ENCODE results near the gene TRPM4.
"Not testable (repeated sequence)": the region's sequence is repeated elsewhere in the genome, so short reads cannot be mapped to it uniquely, and the experiment has no call there.

TRPM4 gene

DNA sequence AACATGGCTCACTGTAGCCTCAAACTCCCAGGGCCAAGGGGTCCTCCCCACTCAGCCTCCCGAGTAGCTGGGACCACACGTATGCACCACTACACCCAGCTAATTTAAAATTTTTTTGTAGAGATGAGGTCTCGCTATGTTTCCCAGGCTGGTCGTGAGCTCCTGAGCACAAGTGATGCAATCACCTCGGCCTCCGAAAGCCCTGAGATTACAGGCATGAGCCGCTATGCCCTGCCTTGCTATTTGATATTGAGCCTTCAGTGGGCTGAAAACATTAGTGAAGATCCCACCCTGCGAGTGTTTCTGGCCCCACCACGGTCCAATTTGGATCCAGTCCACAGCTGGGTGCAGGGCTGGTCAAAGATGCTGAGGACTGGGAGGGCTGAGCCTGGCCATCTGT is 65.9 kb downstream of the TRPM4 start:
- in situ Hi-C loops (cut with MboI; ENCODE audit: low sequenced_read_pairs): no loop called here

DNA sequence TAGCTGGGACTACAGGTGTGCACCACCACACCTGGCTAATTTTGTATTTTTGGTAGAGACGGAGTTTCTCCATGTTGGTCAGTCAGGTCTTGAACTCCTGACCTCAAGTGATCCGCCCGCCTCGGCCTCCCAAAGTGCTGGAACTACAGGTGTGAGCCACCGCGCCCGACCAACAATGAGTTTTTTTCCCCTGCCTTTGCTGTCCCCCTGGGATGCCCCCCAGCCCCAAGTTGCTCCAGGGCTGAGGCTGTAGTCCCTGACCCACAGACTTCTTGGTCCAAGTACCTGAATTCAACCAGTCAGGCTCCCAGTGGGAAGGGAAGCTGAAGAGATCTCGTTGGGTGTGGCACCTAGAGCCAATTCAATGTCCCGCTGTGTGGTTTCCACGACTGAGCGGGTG is 66.8 kb downstream of the TRPM4 start:
- in situ Hi-C loops (cut with MboI; ENCODE audit: low sequenced_read_pairs): not testable (repeated sequence)

DNA sequence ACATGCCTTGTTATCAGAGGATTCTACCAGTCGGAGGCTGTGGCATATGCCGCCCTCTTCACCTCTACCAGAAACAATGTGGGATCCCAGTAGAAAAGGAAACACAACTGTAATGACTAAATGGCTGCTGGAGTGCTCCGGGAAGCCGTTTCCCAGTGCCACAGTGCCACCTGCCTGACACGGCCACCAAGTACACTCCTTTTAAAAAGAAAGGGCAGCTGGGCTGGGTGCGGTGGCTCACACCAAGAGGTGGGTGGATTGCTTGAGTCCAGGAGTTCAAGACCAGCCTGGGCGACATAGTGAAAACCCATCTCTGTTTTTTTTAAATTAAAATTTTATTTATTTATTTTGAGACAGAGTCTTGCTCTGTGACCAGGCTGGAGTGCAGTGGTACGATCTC is 67.3 kb downstream of the TRPM4 start:
- in situ Hi-C loops (cut with MboI; ENCODE audit: low sequenced_read_pairs): no loop called here

DNA sequence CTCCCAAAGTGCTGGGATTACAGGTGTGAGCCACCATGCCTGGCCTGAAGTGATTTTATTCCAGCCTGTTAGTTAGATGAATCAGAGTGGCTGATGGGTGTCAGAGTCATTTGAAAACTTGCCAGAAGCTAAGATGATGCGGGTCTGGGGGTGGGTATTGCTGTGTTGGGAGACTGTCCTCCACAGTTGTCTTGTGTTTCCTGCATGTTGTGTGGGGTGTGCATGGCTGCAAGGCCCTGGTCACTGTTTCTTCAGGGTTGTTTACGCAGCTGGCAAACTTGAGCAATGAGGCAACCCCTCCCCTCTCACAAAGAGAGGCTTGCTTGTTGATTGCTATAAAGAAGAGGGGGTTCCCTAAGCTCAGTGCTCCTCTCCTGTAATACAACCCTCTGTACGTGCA is 71.8 kb downstream of the TRPM4 start:
- in situ Hi-C loops (cut with MboI; ENCODE audit: low sequenced_read_pairs): no loop called here

DNA sequence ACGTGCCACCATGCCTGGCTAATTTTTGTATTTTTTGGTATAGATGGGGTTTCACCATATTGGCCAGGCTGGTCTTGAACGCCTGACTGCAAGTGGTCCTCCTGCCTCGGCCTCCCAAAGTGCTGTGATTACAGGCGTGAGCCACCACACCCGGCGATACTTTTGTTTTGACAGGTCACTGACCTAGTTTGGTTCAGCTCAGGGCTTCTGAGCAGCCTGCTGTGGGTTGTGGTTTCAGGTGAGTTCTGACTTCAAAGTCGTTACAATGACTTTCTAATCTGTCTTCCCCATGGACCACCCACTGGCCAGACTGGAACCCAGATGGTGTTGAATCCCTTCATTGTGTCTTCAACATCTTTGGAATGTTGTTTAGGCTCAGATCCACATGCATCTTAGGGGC is 73.8 kb downstream of the TRPM4 start:
- in situ Hi-C loops (cut with MboI; ENCODE audit: low sequenced_read_pairs): no loop called here

DNA sequence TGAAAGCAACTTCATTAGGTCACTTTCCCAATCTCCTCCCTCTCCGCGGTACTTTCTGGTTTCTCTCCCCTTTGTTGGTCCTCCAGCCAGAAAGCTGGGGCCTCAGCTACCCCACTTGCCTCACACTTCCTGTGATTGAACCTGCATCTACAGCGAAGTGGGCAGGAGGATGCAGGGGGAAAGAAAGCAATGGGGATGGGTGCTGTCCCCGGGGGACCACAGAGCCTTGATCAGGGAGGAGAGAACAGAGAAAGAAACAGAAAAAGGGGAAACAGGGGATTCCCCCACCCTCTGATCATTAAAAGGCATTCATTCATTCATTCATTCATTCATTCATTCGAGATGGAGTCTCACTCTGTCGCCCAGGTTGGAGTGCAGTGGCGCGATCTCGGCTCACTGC is 74.2 kb downstream of the TRPM4 start:
- in situ Hi-C loops (cut with MboI; ENCODE audit: low sequenced_read_pairs): no loop called here

DNA sequence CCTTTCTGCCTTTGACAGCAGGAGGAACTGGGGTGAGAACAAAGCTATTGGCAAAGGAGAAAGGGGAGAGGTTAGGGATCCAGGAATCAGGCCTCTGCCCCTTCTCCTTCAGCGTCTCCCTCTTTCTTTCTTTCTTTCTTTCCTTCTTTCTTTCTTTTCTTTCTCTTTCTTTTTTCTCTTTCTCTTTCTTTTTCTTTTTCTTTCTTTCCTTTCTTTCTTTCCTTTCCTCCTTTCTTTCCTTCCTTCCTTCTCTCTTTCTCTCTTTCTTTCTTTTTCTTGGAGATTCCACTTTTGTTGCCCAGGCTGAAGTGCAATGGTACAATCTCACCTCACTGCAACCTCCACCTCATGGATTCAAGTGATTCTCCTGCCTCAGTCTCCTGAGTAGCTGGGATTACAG is 75.6 kb downstream of the TRPM4 start:
- in situ Hi-C loops (cut with MboI; ENCODE audit: low sequenced_read_pairs): no loop called here

DNA sequence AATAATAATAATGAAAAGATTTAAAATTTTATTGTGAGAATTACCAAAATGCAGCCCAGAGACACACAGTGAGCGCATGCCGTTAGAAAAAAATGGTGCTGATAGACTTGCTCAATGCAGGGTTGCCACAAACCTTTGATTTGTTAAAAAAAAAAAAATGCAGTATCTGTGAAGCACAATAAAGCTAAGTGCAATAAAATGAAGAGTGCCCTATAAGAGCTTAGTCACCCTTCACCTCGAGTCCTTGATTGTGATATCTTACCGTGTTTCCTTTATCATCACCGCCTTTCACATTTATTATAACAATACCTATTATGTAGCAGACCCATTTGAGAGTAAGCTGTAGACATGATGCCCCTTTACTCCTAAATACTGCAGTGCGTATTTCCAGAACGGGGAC is 84.2 kb downstream of the TRPM4 start:
- in situ Hi-C loops (cut with MboI; ENCODE audit: low sequenced_read_pairs): no loop called here

DNA sequence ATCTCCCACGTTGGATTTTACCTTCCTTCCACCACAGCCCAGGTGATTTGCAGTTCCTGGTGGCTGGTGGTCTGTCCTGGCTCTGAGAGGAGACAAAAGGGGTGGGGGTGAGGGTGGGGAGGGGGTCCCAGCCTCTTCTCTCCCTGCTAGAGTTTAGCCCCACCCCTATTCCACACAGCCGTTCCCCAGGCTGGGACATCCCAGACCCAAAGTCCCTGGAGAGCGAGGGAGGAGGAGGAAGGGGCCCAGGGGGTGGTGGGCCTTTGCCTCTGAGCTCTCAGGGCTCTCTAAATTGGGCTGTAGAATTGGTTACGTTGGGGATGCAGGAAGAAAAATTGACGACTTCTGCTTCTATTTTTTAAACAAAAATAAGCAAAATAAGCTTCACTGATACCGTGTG is 85.5 kb downstream of the TRPM4 start:
- in situ Hi-C loops (cut with MboI; ENCODE audit: low sequenced_read_pairs): no loop called here

DNA sequence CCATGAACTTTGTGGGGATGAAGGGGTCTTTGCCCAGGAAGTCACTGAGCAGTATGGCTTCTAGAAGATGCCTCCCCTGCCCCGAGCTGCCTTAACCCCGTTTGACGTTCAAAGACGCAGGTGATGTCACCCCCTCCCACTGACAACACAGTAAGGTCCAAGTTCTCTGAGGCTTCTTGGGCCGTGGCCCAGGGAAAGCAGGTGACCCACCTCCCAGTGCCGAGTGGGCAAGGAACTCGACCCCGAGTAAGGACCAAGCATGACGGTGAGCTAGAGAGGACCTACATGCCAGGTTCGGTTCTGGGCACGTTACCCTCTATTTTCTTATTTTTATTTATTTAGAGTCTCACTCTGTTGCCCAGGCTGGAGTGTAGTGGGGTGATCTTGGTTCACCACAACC is 86.1 kb downstream of the TRPM4 start:
- in situ Hi-C loops (cut with MboI; ENCODE audit: low sequenced_read_pairs): no loop called here

DNA sequence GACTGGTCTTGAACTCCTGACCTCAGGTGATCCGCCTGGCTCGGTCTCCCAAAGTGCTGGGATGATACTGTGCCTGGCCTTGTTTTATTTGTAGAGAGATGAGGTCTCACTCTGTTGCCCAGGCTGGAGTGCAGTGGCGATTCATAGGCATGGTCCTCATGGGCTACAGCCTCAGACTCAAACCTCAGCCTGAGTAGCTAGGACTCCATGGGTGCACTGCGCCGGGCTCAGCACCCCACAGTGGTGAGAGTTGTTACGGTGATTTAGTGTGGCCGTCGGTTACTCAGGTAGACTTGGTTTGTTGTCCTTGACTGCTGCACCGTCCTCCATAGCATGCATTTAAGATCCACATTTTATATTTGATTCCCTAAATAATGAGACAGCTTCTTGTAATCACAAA is 86.7 kb downstream of the TRPM4 start:
- in situ Hi-C loops (cut with MboI; ENCODE audit: low sequenced_read_pairs): no loop called here

DNA sequence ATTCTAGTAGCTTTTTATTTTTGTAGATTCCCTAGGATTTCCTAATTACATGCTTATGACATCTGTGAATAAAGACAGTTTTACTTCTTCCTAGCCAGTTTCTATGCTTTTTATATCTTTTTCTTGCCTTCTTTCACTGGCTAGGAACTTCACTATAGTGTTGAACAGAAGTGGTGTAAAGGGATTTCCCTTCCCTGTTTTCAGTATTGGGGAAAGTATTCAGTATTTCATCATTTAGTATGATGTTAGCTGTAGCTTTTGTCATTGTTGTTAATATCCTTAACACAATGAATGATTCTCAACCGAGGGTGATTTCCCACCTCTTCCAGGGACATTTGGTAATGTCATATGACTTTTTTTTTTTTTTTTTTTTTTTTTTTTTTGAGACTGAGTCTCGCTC is 90.1 kb downstream of the TRPM4 start:
- in situ Hi-C loops (cut with MboI; ENCODE audit: low sequenced_read_pairs): no loop called here

DNA sequence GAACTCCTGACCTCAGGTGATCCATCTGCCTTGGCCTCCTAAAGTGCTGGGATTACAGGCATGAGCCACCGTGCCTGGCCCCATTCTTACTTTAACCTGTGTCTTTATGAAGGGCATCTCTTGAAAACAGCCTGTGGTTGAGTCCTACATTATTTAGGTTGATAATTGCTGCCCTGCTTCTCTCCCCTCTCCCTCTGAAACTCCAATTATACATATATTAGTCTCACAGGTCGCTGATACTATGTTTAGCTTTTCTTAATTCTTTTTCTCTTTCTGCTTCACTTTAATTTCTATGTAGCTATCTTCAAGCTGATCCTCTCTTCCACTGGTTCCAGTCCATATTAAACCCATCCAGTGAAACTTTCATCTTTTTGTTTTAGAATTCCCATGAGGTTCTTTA is 92.3 kb downstream of the TRPM4 start:
- in situ Hi-C loops (cut with MboI; ENCODE audit: low sequenced_read_pairs): no loop called here

DNA sequence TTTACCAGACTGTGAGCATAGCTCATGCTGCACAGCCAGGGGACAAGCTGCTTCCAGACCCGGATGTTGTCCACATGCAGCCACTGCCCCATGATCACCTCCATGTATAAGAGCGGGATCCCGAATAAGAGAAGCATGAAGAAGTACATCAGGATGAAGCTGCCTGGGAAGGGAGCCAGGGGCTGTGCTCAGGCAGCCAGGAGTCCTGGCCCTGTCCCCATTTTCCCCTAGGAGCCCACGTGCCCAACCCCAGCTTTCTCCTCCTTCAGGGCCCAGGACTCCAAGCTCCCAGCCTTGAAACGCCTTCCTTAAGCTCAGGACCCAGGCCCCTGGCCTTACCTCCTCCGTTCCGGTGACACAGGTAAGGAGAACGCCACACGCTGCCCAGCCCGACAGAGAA is 98.1 kb downstream of the TRPM4 start:
- in situ Hi-C loops (cut with MboI; ENCODE audit: low sequenced_read_pairs): no loop called here

DNA sequence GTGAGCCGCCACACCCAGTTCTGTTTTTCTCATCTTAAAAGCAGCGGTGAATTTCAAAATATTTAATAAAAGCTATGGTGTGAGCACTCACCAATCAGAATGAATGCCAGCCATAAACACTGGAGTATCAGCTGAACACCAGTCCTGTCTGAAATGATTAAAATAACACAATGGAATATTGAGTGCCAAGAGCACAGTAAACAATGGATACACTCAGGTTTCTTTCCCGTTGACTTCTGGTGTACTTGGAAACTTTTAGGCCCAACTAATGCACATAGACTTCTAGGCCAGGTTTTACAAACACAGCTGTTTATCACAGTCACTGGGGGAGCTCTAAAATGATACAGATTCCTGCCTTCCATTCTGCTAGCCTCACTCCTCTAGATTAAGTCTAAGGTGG is 99.1 kb downstream of the TRPM4 start:
- in situ Hi-C loops (cut with MboI; ENCODE audit: low sequenced_read_pairs): no loop called here
